Stimulated activated CD4-positive, alpha-beta T cell treated with anti-CD3 and anti-CD28 coated beads, TNF-alpha, amount 100 ng/mL, for 24 hours (primary cell): ENCODE results near the gene CCNY.
"Not testable (repeated sequence)": the region's sequence is repeated elsewhere in the genome, so short reads cannot be mapped to it uniquely, and the experiment has no call there.

ENCODE experiments used
- DNase-seq, 3 experiments: peaks; one replicate each; pipeline ENCODE4 v3.0.0-alpha.2; 2020; ENCODE audit warnings: low read depth in 3 of 3

CCNY gene

DNA sequence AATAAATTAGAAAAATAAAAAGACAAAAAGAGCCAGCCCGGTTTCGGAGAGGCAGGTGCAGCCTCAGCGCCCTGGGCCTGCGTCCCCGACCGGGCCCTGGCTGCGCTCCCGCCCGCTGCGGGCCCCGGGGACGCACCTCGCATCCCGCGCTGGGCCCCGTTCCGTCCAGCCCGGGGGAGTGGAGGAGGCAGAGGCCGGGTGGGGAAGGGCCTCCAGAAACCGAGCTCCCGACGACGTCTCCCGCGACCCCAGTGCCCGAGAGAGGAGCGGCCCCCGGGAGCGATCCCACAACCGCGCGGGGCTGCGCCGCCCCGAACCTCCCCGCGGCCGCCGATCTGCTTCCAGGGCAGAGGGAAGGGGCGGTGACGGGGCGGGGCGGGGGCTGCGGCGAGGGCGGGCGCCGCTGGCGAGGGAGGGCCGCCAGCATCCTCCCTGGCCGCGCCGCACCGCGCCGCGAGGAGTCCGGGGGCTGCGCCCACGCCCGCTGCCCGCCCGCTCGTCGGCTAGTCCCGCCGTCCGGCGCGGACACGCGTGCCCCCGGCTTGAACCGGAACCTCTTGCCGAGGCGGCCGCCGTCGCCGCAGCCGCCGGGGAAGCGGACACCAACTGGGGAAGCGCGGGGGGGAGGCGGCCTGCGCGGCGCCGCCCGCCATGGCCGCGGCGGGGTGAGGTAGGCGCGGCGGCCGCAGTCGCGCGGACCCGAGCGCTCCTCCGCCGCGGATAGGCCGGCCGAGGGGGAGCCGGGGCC is at the start of gene CCNY:
Gene CCNY (plus strand): TSS at position 426 of the 748 bp plus-strand sequence. CDS start 545 bp downstream, outside the sequence.
- peak; percentile 52 to 83 (median 65) for DNase-seq

DNA sequence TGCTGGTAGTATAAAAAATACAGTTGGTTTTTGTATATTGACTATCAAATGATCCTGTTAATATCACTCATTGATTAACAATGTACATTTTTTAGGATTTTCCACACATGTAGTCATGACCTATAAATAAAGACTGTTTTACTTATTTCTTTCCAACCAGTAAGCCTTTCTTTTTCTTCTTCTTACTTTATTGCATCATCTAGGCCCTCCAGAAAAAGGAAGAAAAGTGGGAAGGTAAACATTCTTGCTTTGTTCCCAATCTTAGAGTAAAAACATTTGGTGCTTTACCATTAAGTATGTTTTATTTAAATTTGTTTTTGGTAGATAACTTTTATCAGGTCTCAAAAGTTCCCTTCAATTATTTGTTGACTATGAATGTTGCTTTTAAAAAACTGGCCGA is 47.1 kb upstream of the CCNY start:
- no peak for DNase-seq

DNA sequence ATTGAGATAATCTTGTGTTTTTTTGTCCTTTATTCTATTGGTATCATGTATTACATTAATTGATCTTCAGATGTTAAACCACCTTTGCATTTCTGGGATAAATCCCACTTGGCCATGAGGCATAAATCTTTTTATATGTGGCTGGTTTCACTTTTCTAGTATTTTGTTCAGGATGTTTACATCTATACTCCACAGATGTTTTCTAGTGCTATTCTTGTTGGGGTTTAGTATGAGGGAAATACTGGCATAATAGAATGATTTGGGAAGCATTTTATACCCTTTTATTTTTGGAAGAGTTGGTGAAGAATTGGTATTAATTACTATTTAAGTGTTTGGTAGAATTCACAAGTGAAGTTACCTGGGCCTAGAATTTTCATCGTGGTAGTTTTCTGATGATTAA is 41.8 kb upstream of the CCNY start:
- no peak for DNase-seq

DNA sequence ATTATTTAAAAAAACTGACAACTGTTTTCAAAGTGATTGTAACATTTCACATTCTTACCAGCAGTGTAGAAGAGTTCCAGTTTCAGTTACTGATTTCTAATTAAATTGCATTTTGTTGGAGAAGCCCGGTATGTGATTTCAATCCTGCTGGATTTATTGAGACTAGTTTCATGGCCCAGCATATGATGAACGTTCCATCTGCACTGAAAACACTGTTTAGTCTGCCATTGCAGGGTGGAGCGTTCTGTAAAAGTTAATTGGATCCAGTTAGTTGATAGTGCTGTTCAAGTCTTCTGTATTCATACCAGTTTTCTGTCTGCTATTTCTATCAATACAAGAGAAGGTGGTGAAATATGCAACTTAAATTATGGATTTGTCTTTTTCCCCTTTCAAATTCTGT is 37.3 kb upstream of the CCNY start:
- no peak for DNase-seq

DNA sequence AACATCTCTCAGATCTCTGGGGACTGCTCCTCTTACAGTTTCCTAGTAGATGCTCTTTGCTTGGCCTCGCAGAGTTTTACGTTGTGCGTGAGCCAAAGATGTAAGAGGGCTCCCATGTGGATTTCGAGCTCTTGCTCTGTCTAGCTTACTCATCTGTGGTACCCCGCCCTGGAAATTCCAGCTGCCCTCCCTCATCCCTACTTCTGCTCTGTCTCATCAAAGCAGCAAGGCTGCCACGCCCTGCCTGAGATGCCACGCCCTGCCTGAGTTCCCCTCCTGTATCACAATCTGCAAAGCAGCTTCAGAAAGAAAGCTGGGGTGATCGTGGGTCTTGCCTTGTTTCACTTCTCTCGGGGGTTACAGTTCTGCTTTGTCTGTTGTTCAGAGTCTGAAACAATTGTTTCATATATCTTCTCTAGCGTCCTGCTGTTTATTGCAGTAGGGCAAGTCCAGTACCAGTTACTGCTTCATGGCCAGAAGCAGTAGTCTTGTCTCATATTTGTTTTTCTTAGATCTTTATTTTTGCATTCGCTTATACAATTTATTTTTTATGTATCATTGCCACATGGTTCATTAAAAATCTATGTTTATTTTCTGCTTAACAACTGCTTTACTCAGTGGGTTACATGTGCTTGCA is 36.1 kb upstream of the CCNY start:
- DNase-seq: no peak

DNA sequence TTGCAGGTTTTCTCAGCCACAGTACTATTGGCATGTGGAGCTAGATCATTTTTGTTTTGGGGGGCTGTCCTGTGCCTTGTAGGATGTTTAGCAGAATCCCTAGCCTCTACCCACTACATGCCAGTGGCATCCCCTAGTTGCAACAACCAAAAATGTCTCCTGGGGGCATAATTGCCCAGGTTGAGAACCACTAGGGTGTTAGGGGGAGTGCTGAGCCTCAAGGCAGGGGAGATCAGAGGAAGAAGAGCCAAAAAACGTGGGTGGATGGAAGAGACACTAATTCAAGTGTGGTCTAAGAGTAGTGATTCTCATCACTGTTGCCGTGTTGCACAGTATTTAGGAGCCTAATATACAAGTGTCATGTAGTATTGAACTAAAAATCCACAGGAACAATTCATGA is 31.7 kb upstream of the CCNY start:
- DNase-seq: no peak

DNA sequence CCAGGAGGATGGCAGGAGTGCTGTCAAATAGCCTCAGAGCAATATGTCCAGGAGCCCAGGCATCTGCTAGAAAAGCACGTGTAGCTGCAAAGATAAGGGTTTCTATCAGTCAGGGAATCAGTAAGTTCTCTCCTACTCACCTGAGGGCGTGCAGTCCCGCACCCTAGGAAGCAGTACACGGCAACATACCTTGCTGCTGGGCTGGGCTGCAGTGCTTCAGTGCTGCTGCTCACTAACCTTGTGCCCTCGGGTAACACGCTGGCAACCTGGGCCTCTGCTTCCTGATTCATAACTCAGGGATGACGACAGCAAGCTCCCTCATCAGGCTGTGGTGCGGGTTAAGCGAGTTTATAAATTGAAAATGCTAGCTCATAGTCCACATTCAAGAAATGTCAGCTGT is 29.5 kb upstream of the CCNY start:
- DNase-seq: no peak

DNA sequence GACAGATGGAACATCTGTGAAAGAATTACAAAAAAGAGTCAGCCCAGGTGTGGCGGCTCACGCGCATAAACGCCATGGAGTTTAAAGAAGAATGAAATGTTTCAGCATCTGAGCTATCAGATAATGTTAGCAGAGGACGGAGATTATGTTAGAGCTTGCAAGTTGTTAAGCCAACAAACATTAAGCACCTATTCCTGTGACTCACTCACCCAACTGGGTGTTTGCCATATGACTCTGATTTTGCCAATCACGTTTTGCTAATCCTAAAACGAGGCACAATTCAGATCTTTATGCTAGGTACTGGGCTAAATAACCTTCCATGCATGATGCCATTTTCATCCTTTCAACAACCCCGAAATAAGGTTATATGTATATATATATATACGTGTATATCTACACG is 29.0 kb upstream of the CCNY start:
- DNase-seq: no peak

DNA sequence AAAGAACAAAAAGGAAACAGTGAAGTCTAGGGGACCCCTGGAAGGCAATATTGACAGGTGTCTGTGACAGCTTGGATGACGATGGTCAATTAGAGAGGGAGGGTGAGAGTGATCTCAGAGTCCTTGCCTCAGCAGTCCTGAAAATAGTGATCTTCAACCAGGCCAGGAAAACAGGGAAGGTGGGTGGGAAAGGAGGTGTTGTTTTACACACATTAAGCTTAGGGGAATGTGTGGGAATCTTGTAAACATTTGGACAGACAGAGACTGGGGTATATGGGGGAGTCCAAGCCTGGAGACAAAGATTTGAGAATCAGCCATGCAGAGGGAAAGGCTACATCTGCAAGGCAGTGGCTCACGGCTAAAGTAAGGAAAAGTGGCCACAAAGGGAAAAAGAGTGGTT is 27.5 kb upstream of the CCNY start:
- no peak for DNase-seq

DNA sequence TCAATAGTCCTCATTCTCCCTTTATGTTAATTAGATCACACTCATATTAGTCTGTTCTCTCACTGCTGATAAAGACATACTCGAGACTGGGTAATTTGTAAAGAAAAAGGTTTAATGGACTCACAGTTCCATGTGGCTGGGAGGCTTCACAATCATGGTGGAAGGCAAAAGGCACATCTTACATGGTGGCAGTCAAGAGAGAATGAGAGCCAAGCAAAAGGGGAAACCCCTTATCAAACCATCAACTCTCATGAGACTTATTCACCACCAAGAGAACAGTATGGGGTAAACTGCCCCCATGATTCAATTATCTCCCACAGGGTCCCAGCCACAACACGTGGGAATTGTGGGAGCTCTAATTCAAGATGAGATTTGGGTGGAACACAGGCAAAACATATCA is 22.2 kb upstream of the CCNY start:
- DNase-seq: not testable (repeated sequence)

DNA sequence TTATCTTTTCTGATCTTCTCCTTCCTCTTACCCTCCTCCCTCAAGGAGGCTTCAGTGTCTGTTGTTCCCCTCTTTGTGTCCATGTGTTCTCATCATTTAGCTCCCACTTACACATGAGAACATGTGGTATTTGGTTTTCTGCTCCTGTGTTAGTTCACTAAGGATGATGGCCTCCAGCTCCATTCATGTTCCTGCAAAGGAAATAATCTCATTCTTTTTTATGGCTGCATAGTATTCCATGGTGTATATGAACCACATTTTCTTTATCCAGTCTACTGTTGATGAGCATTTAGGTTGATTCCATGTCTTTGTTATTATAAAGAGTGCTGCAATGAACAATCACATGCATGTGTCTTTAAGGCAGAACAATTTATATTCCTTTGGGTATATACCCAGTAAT is 21.1 kb upstream of the CCNY start:
- not testable (repeated sequence) for DNase-seq

DNA sequence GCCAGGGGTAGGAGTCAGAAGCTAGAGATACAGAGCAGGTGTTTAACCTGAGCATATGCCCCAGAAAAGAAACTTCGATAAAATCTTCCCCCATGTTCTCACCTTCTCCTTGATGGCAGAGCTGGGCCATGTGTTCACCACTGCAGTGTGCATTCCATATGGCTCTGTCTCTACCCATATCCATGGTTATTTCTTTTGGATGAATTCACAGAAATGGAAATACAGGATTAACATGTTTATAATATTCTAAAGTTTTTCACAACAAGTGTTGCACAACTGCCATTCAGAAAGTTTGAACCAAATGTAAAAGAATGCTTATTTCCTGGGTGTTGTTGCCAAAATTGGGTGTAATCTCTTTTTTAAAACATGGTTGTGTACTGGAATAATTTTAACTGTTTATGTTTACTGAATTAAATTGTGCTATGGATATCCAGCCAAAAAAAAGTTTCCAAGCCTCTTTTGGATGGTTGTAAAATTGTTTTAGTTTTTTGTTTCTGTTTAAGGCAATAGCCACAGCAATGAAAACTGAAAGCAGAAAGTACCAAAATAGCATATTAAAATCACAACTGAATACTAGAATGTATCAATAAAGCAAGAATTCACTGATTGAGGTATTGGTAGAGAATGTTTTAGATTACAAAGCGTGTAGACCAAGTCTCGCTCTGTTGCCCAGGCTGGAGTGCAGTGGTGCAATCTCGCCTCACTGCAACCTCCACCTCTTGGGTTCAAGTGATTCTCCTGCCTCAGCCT is 19.9 kb upstream of the CCNY start:
- no peak for DNase-seq

DNA sequence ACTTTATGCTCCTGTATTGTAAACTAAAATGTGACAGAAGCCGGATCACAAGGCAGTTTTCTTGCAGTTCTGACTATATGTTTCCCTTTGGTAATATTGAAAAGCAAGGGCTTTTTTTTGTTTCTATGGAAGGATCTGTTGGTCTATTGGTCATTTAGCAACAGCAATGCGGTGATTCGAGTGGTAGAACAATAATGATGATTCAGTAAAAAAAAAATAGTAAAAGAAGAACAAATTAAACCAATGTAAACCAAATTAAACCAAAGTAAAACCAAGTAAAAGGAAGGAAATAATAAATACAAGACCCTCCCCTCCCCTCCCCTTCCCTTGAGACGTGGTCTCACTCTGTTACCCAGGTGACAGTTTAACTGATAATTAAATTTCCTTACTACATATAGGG is 17.8 kb upstream of the CCNY start:
- DNase-seq: no peak

DNA sequence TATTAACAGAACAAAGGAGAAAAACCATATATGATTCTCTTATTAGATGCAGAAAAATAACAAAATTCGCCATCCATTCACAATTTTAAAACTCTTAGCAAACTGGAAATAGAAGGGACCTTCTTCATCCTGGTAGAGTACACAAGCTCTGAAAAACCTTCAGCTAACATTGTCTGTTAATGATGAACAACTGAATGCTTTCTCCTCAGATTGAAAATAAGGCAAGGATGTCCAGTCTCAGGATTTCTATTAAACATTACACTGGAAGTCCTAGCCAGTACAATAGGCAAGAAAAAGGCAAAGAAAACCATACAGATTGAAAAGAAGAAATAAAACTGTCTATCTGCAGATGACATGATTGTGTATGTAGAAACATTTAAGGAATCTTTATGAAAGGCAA is 16.0 kb upstream of the CCNY start:
- no peak for DNase-seq

DNA sequence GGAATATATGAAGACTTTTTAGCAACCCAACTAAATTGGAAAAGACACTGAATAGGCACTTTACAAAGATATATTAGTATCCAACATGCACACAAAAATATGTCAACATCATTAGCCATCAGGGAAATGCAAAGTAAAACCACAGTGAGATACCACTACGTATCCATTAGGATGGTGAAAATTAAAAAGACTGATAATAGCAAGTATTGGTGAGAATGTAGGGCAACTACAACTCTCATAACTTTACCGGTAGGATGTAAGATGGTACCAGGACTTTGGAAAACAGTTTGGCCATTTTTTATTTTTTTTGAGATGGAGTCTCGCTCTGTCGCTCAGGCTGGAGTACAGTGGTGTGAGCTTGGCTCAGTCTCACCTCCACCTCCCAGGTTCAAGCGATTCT is 13.7 kb upstream of the CCNY start:
- no peak for DNase-seq

DNA sequence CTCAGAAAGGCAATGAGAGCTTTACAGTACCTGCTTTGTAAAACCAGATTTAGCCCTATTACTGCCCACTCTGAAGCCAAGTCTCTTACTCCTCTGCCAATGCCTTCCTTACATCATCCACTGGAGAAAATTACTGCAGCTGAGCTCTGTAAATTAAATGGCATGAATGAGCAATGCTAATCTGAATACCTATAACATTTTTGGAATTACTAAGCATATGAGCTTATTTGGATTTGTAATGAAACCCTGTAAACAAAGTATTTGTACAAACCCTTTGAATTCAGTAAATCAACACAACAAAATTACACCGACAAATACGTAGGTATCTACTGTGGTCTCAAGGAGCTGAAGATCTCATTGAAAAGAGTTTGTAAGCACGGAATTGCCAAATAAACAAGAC is 12.1 kb upstream of the CCNY start:
- DNase-seq: no peak

DNA sequence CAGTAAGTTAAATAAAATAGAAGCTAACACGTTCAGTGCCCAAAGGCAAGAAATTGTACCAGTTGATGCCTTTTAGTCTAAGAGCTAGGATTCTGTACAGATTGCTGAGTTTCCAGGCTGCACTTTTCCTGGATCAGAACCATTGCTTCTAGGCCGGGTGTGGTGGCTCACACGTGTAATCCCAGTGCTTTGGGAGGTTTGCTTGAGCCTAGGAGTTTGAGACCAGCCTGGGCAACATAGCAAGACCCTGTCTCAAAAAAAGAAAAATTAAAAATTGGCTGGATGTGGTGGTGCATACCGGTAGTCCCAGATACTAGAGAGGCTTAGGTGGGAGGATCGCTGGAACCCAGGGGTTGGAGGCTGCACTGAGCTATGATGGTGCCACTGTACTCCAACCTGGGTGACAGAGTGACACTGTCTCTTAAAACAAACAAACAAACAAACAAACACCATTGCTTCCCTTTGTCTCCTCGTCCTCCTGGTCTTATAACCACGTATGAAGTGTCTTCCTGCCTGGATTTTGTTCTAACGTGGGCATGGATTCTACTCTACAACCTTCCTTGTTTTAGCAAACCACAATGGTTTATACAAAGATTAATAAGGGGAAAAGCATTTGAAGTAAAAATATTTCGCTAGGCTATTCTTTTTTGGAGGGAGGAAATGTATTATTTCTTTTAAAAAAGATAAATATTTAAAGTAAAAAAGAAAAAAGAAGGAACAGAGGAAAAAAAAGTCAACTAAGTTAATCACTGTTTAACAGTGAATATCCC is 9.7 kb upstream of the CCNY start:
- DNase-seq: no peak

DNA sequence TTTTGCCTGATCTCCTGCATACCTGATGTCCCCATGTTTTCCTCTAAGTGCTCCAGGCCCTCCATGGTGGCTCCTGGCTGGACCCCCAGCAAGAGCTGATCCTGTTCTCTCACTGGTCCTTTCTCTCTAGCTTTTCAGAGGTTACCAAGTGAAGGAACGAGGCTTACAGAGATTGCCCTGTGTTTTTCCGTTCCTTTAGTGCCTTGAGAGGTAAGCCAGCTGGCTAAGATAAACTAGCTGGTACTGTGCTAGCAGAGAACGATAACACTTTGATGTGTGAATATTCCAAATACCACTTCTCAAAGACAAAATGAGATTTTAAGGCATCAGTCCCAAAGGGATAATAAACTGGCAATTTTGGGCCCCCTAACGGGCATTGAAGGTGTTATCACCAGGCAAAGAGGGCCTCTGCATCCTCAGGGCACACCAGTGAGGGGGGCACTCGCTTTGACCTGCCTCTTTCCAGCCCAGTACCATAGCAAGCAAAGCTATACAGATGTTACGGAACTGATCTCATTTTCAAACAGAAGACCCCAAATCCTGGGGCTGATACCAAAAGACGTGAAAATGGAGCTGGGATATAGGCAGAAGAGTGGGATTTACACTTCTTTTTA is 8.4 kb upstream of the CCNY start:
- no peak for DNase-seq

DNA sequence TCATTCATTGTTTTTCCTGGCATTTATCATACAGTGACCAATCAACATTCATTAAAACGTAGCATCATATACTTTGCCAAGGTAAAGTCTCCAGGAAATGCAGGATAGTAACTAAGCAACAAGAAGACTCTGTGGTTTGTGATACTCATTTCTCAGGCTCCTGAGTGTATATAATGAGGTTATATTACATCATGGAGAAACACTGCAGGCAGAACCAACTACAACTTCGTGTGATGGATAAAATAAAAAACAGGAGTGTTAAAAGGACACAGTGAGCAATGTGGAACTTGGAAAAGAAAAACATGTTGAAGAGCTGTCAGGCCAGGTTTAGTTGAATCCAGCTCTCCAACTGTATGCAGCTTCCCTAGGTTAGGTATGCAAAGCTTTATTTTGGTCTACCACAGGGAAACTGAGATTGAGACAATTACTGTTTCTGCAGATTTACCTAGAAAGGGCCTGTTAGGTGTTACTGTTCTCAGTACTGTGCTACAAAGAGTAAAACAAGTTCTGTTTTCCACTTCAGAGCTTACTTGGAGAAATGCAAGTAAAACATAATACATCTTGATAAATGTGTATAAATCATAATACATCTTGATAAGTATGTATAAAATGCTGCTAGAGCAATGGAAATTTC is 7.8 kb upstream of the CCNY start:
- no peak for DNase-seq

DNA sequence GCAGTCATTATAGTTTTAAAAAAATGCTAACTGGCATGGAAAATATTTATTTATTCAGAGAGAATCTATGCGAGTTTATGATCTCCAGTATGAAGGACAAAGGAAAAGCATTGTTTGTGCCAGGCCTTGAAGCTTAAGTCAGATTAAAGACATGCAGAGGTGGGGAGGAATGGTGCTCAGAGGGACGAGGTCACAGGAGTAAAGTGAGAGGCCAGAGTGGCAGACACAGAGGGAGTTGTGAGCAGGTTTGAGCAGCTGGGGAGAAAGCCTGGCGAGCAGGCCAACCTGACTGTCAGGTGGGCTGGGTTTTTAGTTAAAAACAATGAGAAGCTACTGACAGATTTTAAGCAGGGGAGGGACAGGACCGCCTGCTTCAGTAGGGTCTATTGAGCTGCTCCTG is 6.8 kb upstream of the CCNY start:
- DNase-seq: no peak

DNA sequence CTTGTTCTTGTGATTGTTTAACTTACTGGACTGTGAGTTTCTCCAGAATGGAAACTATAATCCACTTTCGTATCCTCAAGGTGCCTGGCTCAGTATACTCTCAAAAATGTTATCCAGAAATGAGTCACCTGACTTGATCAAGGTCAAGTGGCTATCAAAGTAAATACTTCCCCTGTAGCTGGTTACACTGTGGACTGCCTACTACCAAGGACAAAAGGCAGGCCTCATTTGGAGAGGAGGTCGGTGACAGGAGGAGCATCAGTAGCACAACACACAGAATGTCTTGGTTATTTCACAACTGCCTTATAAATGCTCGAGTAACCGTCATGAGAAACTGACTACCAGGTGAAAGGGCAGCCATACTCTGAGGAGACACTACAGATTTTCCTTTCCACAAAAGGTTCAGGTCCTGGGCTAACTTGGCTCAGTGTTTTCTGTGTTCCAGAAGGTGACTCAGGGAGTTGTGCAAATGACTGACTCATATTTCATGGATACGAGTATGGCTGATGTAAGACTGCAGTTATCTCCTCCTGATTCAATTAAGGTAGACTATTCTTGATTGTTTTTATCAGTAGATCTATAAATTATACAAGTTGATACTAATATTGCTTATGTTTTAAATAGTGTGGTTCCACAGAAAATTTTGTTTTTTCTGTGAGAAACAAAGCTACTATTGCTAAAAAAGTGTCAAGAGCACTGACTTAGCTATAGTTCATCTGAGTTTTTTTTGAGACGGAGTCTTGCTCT is 4.2 kb upstream of the CCNY start:
- no peak for DNase-seq
